Mononuclear cell (primary cell): ENCODE data around the gene SDK2. TPM values are rescaled to one million over a fixed set of nuclear protein-coding genes. Genes with fewer than 3 reads are reported as not detected.
"Not testable (repeated sequence)": the region's sequence is repeated elsewhere in the genome, so short reads cannot be mapped to it uniquely, and the experiment has no call there.

Experiments used
- H3K27me3 ChIP-seq: 2 replicates; pipeline ENCODE4 v1.6.0; 2011; ENCODE audit warnings: low read length, control low read depth; ENCODE audit not compliant: insufficient read depth
- H3K4me1 ChIP-seq: 2 replicates; pipeline ENCODE4 v1.5.1; 2011; ENCODE audit warnings: mild to moderate bottlenecking, low read length, control low read depth; ENCODE audit not compliant: insufficient read depth
- H3K4me3 ChIP-seq: 2 replicates; pipeline ENCODE4 v1.5.1; 2011; ENCODE audit warnings: mild to moderate bottlenecking, low read length, moderate library complexity
- H3K9me3 ChIP-seq: 2 replicates; pipeline ENCODE4 v1.5.1; 2011; ENCODE audit warnings: low read depth, mild to moderate bottlenecking, control low read depth, low read length
- total RNA-seq: library from RNA; depleted of rRNA; stranded (reverse); fragments of >200 nt; gene quantifications from one replicate; pipeline ENCODE4 v1.2.3, GENCODE V29; 2012

Gene SDK2
- total RNA-seq, 1 donor = 2.0 TPM

GRCh38 chr17:73340093-73340596, 304.1 kb downstream of the SDK2 start:
- Histone ChIP-seq H3K4me1 (peaks cover 6% of the 10 kb centered on the region), H3K4me3 (no peak overlapping the region), H3K9me3 (no peaks in the 10 kb centered on the region), H3K27me3 (no peaks in the 10 kb centered on the region)

GRCh38 chr17:73338566-73339197, 305.6 kb downstream of the SDK2 start:
- Histone ChIP-seq H3K4me3 (no peak overlapping the region), H3K27me3 (no peaks in the 10 kb centered on the region), H3K4me1 (peaks cover 11% of the 10 kb centered on the region), H3K9me3 (no peaks in the 10 kb centered on the region)

DNA sequence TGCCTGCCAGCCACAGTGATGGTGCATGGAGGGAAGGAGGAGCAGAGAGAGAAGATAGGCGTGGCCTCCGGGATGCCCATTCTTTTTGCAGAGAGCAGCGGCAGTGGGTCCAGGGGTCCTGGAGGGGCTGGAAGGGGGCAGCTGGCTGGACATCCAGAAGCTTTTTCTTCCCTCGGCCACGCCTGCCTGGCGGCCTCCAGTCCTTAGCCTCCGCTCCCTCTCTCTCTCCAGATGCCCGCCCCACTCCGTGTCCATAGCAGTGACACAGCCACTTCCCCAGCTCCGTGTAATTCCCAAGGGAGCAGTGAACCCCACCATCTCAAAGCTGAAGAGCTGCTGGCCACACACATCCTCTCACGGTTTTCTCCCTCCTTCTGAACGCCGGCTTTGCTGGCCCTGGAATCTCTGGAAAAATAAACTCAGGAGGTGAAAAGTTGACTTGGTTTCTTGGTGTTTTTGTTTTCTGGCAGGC, 306.2 kb downstream of the SDK2 start:
- H3K4me1 ChIP-seq = peaks cover 16% of the 10 kb centered on the region
- no peaks in the 10 kb centered on the region for H3K27me3 ChIP-seq
- H3K9me3 ChIP-seq = no peaks in the 10 kb centered on the region
- no peak overlapping the region for H3K4me3 ChIP-seq

- Histone ChIP-seq H3K9me3 (no peaks in the 10 kb centered on the region), H3K4me1 (peaks cover 16% of the 10 kb centered on the region), H3K4me3 (no peak overlapping the region), H3K27me3 (no peaks in the 10 kb centered on the region)
Measured at GRCh38 chr17:73337330-73337710, 306.9 kb downstream of the SDK2 start.

GRCh38 chr17:73336408-73337329, 307.6 kb downstream of the SDK2 start:
- Histone ChIP-seq H3K27me3 (no peaks in the 10 kb centered on the region), H3K4me3 (no peak overlapping the region), H3K9me3 (no peaks in the 10 kb centered on the region), H3K4me1 (peaks cover 16% of the 10 kb centered on the region)

DNA sequence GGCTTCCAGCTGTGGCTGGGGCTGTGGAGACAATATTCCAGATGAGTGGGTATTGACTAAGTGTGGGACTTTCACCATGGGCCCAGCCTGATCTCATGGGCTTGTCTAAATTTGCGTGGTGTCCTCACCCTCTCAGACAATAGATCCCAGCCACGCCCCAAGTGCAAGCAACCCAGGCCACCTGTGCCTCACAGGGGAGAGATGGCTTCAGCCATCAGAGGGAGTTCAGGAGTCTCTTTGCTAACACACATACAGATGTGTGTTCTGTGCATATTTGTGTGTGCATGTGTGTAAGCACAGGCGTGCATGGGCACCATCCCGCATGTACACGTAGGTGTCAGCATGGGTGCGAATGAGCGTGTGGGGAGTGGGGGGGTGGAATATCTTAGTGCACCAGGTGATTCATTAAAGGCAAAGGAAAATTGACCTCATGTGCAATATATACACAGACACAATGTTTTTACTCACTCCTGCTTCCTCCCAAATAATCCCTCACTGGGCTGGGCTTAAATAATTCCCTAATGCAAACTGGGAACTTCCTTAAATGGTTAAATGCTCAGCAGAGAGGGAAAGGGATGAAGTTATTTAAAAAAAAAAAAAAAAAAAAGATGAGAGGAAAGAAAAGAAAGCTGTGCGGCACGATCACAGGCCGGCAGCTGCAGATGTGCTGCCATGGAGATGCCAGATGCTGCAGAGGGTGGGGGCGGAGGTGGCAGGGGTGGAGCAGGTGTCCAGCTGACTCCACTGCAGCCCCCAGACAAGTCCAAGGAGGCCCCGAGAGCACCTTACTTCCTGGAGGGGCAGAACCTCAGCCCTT, 308.4 kb downstream of the SDK2 start:
- Histone ChIP-seq H3K4me3 (no peak overlapping the region), H3K9me3 (no peaks in the 10 kb centered on the region), H3K4me1 (peaks cover 16% of the 10 kb centered on the region), H3K27me3 (no peaks in the 10 kb centered on the region)

DNA sequence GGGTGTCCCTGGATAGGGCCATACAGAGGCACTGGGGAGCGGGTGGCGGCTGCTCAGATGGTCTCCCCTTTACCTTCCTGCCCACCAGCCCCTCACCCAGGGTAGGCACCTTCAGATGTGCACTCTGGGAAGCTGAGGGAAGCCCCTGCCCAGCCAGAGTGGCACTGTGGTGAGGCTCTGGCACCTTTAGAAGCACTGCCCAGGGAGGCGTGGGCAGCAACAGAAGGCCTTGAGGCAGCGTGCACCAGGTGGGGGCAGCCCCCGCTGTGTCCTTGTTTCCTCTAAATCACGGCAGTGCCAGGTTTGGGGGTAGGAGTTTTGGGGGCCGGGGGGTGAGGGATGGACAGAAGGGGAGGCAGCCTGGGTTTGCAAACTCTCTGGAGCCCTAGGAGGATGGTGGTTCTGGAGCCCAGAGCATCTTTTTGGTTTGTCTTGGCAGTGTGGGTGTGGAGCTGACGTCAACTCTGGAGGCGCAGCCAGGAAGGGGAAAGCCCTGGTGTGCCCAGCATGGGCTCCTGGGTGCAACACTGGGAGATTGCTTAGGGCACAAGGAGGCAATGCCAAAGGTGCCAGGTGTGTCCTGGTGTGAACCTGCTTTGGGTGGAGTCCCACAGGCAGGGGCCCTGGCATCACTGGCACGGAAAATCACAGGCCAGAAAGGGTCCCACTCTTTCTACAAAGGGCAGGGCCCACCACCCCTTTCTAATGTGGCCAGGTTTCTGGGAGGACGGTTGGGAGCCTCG, 309.3 kb downstream of the SDK2 start:
- no peaks in the 10 kb centered on the region for H3K27me3 ChIP-seq
- H3K9me3 ChIP-seq = no peaks in the 10 kb centered on the region
- peaks cover 15% of the 10 kb centered on the region for H3K4me1 ChIP-seq
- H3K4me3 ChIP-seq = no peak overlapping the region

GRCh38 chr17:73333445-73333844, 310.8 kb downstream of the SDK2 start:
- H3K4me1 ChIP-seq, H3K9me3 ChIP-seq, H3K27me3 ChIP-seq, H3K4me3 ChIP-seq: not testable (repeated sequence)

GRCh38 chr17:73331060-73331459, 313.2 kb downstream of the SDK2 start:
- Histone ChIP-seq H3K4me3 (no peak overlapping the region), H3K9me3 (no peaks in the 10 kb centered on the region), H3K4me1 (peaks cover 9% of the 10 kb centered on the region), H3K27me3 (no peaks in the 10 kb centered on the region)

- Histone ChIP-seq H3K9me3 (no peaks in the 10 kb centered on the region), H3K27me3 (no peaks in the 10 kb centered on the region), H3K4me3 (no peak overlapping the region), H3K4me1 (no peaks in the 10 kb centered on the region)
Measured at GRCh38 chr17:73327676-73328075, 316.6 kb downstream of the SDK2 start.

GRCh38 chr17:73325527-73325842, 318.8 kb downstream of the SDK2 start:
- H3K9me3 ChIP-seq = no peaks in the 10 kb centered on the region
- H3K4me1 ChIP-seq = no peaks in the 10 kb centered on the region
- H3K4me3 ChIP-seq = no peak overlapping the region
- no peaks in the 10 kb centered on the region for H3K27me3 ChIP-seq

DNA sequence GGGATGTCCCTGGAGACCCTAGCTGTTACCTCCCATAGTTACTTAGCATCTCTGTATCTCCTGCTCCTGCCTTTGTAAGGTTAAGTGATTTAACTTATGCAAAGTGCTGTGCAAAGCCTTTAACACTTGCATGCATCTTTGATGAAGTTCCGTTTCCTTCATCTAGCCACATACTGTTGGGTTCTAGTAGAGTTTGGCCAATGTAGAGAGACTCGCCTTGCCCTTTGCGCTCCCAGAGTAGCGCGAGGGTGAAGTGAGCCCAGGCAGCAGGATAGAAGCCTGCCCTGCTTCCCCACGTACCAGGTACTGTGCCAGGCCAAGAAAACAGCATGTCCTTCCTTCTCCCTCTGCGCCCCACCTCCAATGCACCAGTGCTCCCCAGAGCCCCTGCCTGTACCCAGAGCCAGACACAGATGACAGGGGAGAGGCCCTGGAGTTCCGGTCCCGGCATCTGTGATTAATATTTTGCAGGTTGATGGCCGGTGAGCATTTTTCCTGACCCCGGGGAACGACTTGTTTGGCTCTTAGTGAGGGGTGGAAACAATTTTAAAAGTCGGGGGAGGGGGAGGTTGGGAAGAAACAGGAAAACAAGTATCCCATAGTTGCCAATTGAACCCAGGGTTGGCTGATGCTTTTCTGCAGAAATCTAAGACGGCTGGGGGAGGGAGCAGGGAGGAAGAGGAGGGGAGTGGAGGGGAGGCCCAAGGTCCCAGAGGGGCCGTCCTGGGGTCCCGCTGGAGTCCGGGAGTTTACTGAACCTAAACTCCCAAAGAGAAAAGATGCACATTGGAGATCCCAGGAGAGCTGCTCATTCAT, 319.3 kb downstream of the SDK2 start:
- Histone ChIP-seq H3K9me3 (no peaks in the 10 kb centered on the region), H3K4me1 (no peaks in the 10 kb centered on the region), H3K27me3 (no peaks in the 10 kb centered on the region), H3K4me3 (no peak overlapping the region)

- no peaks in the 10 kb centered on the region for H3K27me3 ChIP-seq
- no peaks in the 10 kb centered on the region for H3K4me1 ChIP-seq
- H3K4me3 ChIP-seq = no peak overlapping the region
- H3K9me3 ChIP-seq = no peaks in the 10 kb centered on the region
Measured at GRCh38 chr17:73324160-73324475, 320.1 kb downstream of the SDK2 start.
